Hepatocyte (in vitro differentiated cells): Measurements from ENCODE around the gene SPATA9. TPM values are rescaled to one million over a fixed set of nuclear protein-coding genes. Genes with fewer than 3 reads are reported as not detected.

Experiments used
- DNase-seq: peaks from one replicate; pipeline ENCODE4 v3.0.0-alpha.2; 2016; ENCODE audit warnings: low spot score
- H2AFZ ChIP-seq: fragments of 200-600 bp; sonication (generic); 2 replicates; pipeline ENCODE4 v1.6.0; 2016; ENCODE audit warnings: antibody characterized with exemption, mild to moderate bottlenecking
- H3K27ac ChIP-seq: fragments of 200-600 bp; sonication (generic); 2 replicates; pipeline ENCODE4 v1.5.1; 2016; ENCODE audit warnings: mild to moderate bottlenecking
- H3K27me3 ChIP-seq: fragments of 200-600 bp; sonication (generic); 2 replicates; pipeline ENCODE4 v1.6.1; 2016
- H3K36me3 ChIP-seq: fragments of 200-600 bp; sonication (generic); replicated peaks from 2 replicates; pipeline ENCODE4 v1.5.1; 2016; ENCODE audit warnings: low read depth; ENCODE audit not compliant: insufficient read depth
- H3K4me1 ChIP-seq: fragments of 200-600 bp; sonication (generic); 2 replicates; pipeline ENCODE4 v1.5.1; 2016; ENCODE audit warnings: mild to moderate bottlenecking, moderate library complexity; ENCODE audit not compliant: insufficient read depth
- H3K4me2 ChIP-seq: fragments of 200-600 bp; sonication (generic); 2 replicates; pipeline ENCODE4 v1.6.0; 2016
- H3K4me3 ChIP-seq: fragments of 200-600 bp; sonication (generic); 2 replicates; pipeline ENCODE4 v1.5.1; 2016; ENCODE audit warnings: mild to moderate bottlenecking
- H3K79me2 ChIP-seq: fragments of 200-600 bp; sonication (generic); 2 replicates; pipeline ENCODE4 v1.6.0; 2017; ENCODE audit warnings: mild to moderate bottlenecking
- H3K9me2 ChIP-seq: fragments of 200-600 bp; sonication (generic); replicated peaks from 2 replicates; pipeline ENCODE4 v1.6.0; 2017; ENCODE audit warnings: mild to moderate bottlenecking; ENCODE audit not compliant: insufficient read depth
- H3K9me3 ChIP-seq: fragments of 200-600 bp; sonication (generic); 2 replicates; pipeline ENCODE4 v1.5.1; 2016; ENCODE audit warnings: low read depth, mild to moderate bottlenecking
- H4K20me1 ChIP-seq: fragments of 200-600 bp; sonication (generic); 2 replicates; pipeline ENCODE4 v1.6.0; 2016; ENCODE audit warnings: mild to moderate bottlenecking; ENCODE audit not compliant: insufficient read depth, poor library complexity, severe bottlenecking
- CTCF ChIP-seq: fragments of 200-600 bp; sonication (generic); IDR thresholded peaks from 2 replicates; pipeline ENCODE4 v1.5.1; 2016; ENCODE audit warnings: antibody characterized with exemption, mild to moderate bottlenecking; ENCODE audit not compliant: poor library complexity
- EZH2 ChIP-seq: fragments of 200-600 bp; sonication (generic); IDR thresholded peaks from 2 replicates; pipeline ENCODE4 v1.6.1; 2016; ENCODE audit warnings: antibody characterized with exemption, mild to moderate bottlenecking, borderline replicate concordance
- EZH2phosphoT487 ChIP-seq: fragments of 200-600 bp; sonication (generic); IDR thresholded peaks from one replicate; pipeline ENCODE4 v1.6.1; 2018; ENCODE audit warnings: antibody characterized with exemption, mild to moderate bottlenecking, low read depth, moderate library complexity; ENCODE audit not compliant: unreplicated experiment, severe bottlenecking
- WGBS: methylation state at CpG from one replicate; pipeline ENCODE4 v1.1.6; 2016; ENCODE audit warnings: low lambda C conversion rate; ENCODE audit errors: missing lambda C conversion rate; 5-methylcytosine and 5-hydroxymethylcytosine counted together
- polyA plus RNA-seq: library from polyadenylated mRNA; unstranded; fragments of >200 nt; fragmentation: Nextera tagmentation; extraction: Ambion mirVana; gene quantifications from 2 replicates; pipeline ENCODE4 v1.2.1, GENCODE V29; 2016
- total RNA-seq: library from RNA; depleted of rRNA; stranded (reverse); fragments of >200 nt; gene quantifications from 2 replicates; pipeline ENCODE4 v1.2.3, GENCODE V29; 2014

SPATA9 gene
- total and polyA plus RNA-seq, 2 experiments from 2014 or later, result 0.33 to 1.2 TPM

- Histone ChIP-seq H3K4me2 (no peak overlapping the region), H3K27me3 (peaks cover 3% of the 10 kb centered on the region), H3K27ac (peak overlapping the region; percentile 22), H3K4me3 (no peak overlapping the region), H3K9me2 (no peaks in the 10 kb centered on the region), H3K36me3 (no peaks in the 10 kb centered on the region), H2AFZ (no peak overlapping the region), H4K20me1 (no peaks in the 10 kb centered on the region), H3K9me3 (no peaks in the 10 kb centered on the region), H3K4me1 (peaks cover 5% of the 10 kb centered on the region), H3K79me2 (no peaks in the 10 kb centered on the region)
- DNase-seq, result no peak
- TF ChIP-seq CTCF (no peak), EZH2 (no peak), EZH2phosphoT487 (no peak)
- WGBS, result 84% methylated on average over 1 of the region's 1 CpG
Measured at GRCh38 chr5:95628933-95629332, 53.9 kb downstream of the SPATA9 start.

- no peaks in the 10 kb centered on the region for H4K20me1 ChIP-seq
- DNase-seq, result no peak
- 78% methylated on average over 4 of the region's 4 CpGs for WGBS
- no peak overlapping the region for H3K4me3 ChIP-seq
- H3K36me3 ChIP-seq, result no peaks in the 10 kb centered on the region
- H3K27ac ChIP-seq, result peak overlapping the region; percentile 22
- TF ChIP-seq EZH2phosphoT487 (no peak), CTCF (no peak), EZH2 (no peak)
- no peaks in the 10 kb centered on the region for H3K9me2 ChIP-seq
- H2AFZ ChIP-seq, result no peak overlapping the region
- H3K9me3 ChIP-seq, result no peaks in the 10 kb centered on the region
- H3K4me1 ChIP-seq, result peaks cover 5% of the 10 kb centered on the region
- no peaks in the 10 kb centered on the region for H3K79me2 ChIP-seq
- H3K4me2 ChIP-seq, result no peak overlapping the region
- peaks cover 3% of the 10 kb centered on the region for H3K27me3 ChIP-seq
Measured at GRCh38 chr5:95627971-95628810, 54.6 kb downstream of the SPATA9 start.

GRCh38 chr5:95626701-95627100 is 56.1 kb downstream of the SPATA9 start:
- Histone ChIP-seq H3K9me3 (no peaks in the 10 kb centered on the region), H2AFZ (no peak overlapping the region), H3K4me3 (no peak overlapping the region), H3K27ac (no peak overlapping the region), H3K27me3 (peaks cover 17% of the 10 kb centered on the region), H3K4me1 (peaks cover 3% of the 10 kb centered on the region), H3K36me3 (no peaks in the 10 kb centered on the region), H3K79me2 (no peaks in the 10 kb centered on the region), H3K9me2 (no peaks in the 10 kb centered on the region), H3K4me2 (no peak overlapping the region), H4K20me1 (no peaks in the 10 kb centered on the region)
- WGBS, result 76% methylated on average over 1 of the region's 1 CpG
- DNase-seq, result no peak
- TF ChIP-seq EZH2phosphoT487 (no peak), EZH2 (no peak), CTCF (no peak)
